ENCODE results near the gene ACOX3.
"Not testable (repeated sequence)": the region's sequence is repeated elsewhere in the genome, so short reads cannot be mapped to it uniquely, and the experiment has no call there.

ACOX3 gene

GRCh38 chr4:8427262-8427661, 13.3 kb downstream of the ACOX3 start:
- Histone ChIP-seq H3K9me3 (ENCODE audit: insufficient read depth, low read depth, low read length) (no peaks in the 10 kb centered on the region), H3F3A (ENCODE audit: low read depth) (no peaks in the 10 kb centered on the region), H4K20me1 (ENCODE audit: insufficient read depth, low read length, poor library complexity, severe bottlenecking) (no peaks in the 10 kb centered on the region), H3K9ac (ENCODE audit: low read depth, low read length, poor library complexity, severe bottlenecking) (peak overlapping the region; percentile 89), H3K4me1 (ENCODE audit: insufficient read depth, low read length, poor library complexity, severe bottlenecking) (peaks cover 7% of the 10 kb centered on the region), H3K27me3 (ENCODE audit: insufficient read depth, low read length, poor library complexity, severe bottlenecking) (no peaks in the 10 kb centered on the region), H3K79me2 (ENCODE audit: insufficient read depth, low read length) (peaks cover 6% of the 10 kb centered on the region; the same call in 1 of the 2 replicates), H3K9me2 (replicated peaks; ENCODE audit: low read depth, low read length) (no peaks in the 10 kb centered on the region), H3K4me3 (ENCODE audit: low read length, poor library complexity, severe bottlenecking) (peak overlapping the region; percentile 92), H2AFZ (ENCODE audit: low read length) (no peak overlapping the region), H3K4me2 (ENCODE audit: low read depth, low read length, poor library complexity, severe bottlenecking) (peak overlapping the region; percentile 82), H3K36me3 (ENCODE audit: insufficient read depth, low read length) (no peaks in the 10 kb centered on the region)
- TF ChIP-seq, protein P1, sequence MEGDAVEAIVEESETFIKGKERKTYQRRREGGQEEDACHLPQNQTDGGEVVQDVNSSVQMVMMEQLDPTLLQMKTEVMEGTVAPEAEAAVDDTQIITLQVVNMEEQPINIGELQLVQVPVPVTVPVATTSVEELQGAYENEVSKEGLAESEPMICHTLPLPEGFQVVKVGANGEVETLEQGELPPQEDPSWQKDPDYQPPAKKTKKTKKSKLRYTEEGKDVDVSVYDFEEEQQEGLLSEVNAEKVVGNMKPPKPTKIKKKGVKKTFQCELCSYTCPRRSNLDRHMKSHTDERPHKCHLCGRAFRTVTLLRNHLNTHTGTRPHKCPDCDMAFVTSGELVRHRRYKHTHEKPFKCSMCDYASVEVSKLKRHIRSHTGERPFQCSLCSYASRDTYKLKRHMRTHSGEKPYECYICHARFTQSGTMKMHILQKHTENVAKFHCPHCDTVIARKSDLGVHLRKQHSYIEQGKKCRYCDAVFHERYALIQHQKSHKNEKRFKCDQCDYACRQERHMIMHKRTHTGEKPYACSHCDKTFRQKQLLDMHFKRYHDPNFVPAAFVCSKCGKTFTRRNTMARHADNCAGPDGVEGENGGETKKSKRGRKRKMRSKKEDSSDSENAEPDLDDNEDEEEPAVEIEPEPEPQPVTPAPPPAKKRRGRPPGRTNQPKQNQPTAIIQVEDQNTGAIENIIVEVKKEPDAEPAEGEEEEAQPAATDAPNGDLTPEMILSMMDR (conservative IDR thresholded peaks at IDR 0.05; ENCODE audit: low read length), result no peak
- TF ChIP-seq EZH2phosphoT487 (IDR thresholded peaks at IDR 0.05; ENCODE audit: borderline replicate concordance), result no peak

GRCh38 chr4:8422786-8423185, 17.7 kb downstream of the ACOX3 start:
- no peak overlapping the region for H3K4me3 ChIP-seq (ENCODE audit: low read length, poor library complexity, severe bottlenecking)
- no peak overlapping the region for H3K9ac ChIP-seq (ENCODE audit: low read depth, low read length, poor library complexity, severe bottlenecking)
- H3K9me2 ChIP-seq (replicated peaks; ENCODE audit: low read depth, low read length), result no peaks in the 10 kb centered on the region
- no peak overlapping the region for H2AFZ ChIP-seq (ENCODE audit: low read length)
- H3K79me2 ChIP-seq (ENCODE audit: insufficient read depth, low read length), result peaks cover 6% of the 10 kb centered on the region; the same call in 1 of the 2 replicates
- TF ChIP-seq, protein P1 (conservative IDR thresholded peaks at IDR 0.05; ENCODE audit: low read length), result no peak
- TF ChIP-seq EZH2phosphoT487 (IDR thresholded peaks at IDR 0.05; ENCODE audit: borderline replicate concordance), result no peak
- no peaks in the 10 kb centered on the region for H3K27me3 ChIP-seq (ENCODE audit: insufficient read depth, low read length, poor library complexity, severe bottlenecking)
- H3K9me3 ChIP-seq (ENCODE audit: insufficient read depth, low read depth, low read length), result no peaks in the 10 kb centered on the region
- H3F3A ChIP-seq (ENCODE audit: low read depth), result no peaks in the 10 kb centered on the region
- H3K4me2 ChIP-seq (ENCODE audit: low read depth, low read length, poor library complexity, severe bottlenecking), result no peak overlapping the region
- H3K36me3 ChIP-seq (ENCODE audit: insufficient read depth, low read length), result no peaks in the 10 kb centered on the region
- no peaks in the 10 kb centered on the region for H4K20me1 ChIP-seq (ENCODE audit: insufficient read depth, low read length, poor library complexity, severe bottlenecking)
- peaks cover 6% of the 10 kb centered on the region for H3K4me1 ChIP-seq (ENCODE audit: insufficient read depth, low read length, poor library complexity, severe bottlenecking)

GRCh38 chr4:8422327-8422726, 18.2 kb downstream of the ACOX3 start:
- Histone ChIP-seq H3K9me3 (ENCODE audit: insufficient read depth, low read depth, low read length) (no peaks in the 10 kb centered on the region), H3K4me3 (ENCODE audit: low read length, poor library complexity, severe bottlenecking) (no peak overlapping the region), H3K4me1 (ENCODE audit: insufficient read depth, low read length, poor library complexity, severe bottlenecking) (peaks cover 3% of the 10 kb centered on the region), H3K9ac (ENCODE audit: low read depth, low read length, poor library complexity, severe bottlenecking) (no peak overlapping the region), H3K79me2 (ENCODE audit: insufficient read depth, low read length) (peaks cover 1% of the 10 kb centered on the region; the same call in 1 of the 2 replicates), H3K4me2 (ENCODE audit: low read depth, low read length, poor library complexity, severe bottlenecking) (no peak overlapping the region), H3K36me3 (ENCODE audit: insufficient read depth, low read length) (no peaks in the 10 kb centered on the region), H2AFZ (ENCODE audit: low read length) (no peak overlapping the region), H3K27me3 (ENCODE audit: insufficient read depth, low read length, poor library complexity, severe bottlenecking) (no peaks in the 10 kb centered on the region), H3F3A (ENCODE audit: low read depth) (no peaks in the 10 kb centered on the region), H4K20me1 (ENCODE audit: insufficient read depth, low read length, poor library complexity, severe bottlenecking) (no peaks in the 10 kb centered on the region), H3K9me2 (replicated peaks; ENCODE audit: low read depth, low read length) (no peaks in the 10 kb centered on the region)
- no peak for TF ChIP-seq EZH2phosphoT487 (IDR thresholded peaks at IDR 0.05; ENCODE audit: borderline replicate concordance)
- TF ChIP-seq, protein P1 (conservative IDR thresholded peaks at IDR 0.05; ENCODE audit: low read length), result no peak

- H2AFZ ChIP-seq (ENCODE audit: low read length); H3K4me1 ChIP-seq (ENCODE audit: insufficient read depth, low read length, poor library complexity, severe bottlenecking); H3K9me3 ChIP-seq (ENCODE audit: insufficient read depth, low read depth, low read length); H3K4me2 ChIP-seq (ENCODE audit: low read depth, low read length, poor library complexity, severe bottlenecking); H3K79me2 ChIP-seq (ENCODE audit: insufficient read depth, low read length); H4K20me1 ChIP-seq (ENCODE audit: insufficient read depth, low read length, poor library complexity, severe bottlenecking); H3K36me3 ChIP-seq (ENCODE audit: insufficient read depth, low read length); H3K9ac ChIP-seq (ENCODE audit: low read depth, low read length, poor library complexity, severe bottlenecking); H3K27me3 ChIP-seq (ENCODE audit: insufficient read depth, low read length, poor library complexity, severe bottlenecking); H3K9me2 ChIP-seq (replicated peaks; ENCODE audit: low read depth, low read length); H3F3A ChIP-seq (ENCODE audit: low read depth); H3K4me3 ChIP-seq (ENCODE audit: low read length, poor library complexity, severe bottlenecking): not testable (repeated sequence)
Observed at GRCh38 chr4:8420151-8420550, 20.4 kb downstream of the ACOX3 start.
